Measurements from ENCODE around the gene YWHAQ. TPM values are rescaled to one million over a fixed set of nuclear protein-coding genes. Genes with fewer than 3 reads are reported as not detected.

YWHAQ gene
- total and polyA plus RNA-seq, 2 donors (not counting 1 experiment from before 2014, with no cell fraction given) = 68.7 to 126 TPM

GRCh38 chr2:9599430-9599829 is 31.4 kb downstream of the YWHAQ start:
- TF ChIP-seq CTCF (IDR thresholded peaks at IDR 0.05) = no peak
- TF ChIP-seq EZH2 (IDR thresholded peaks at IDR 0.05; ENCODE audit: borderline replicate concordance, insufficient read depth, low read depth, low read length, poor library complexity, severe bottlenecking) = no peak
- no peak for ATAC-seq (ENCODE audit: low read depth)
- H3K4me1 ChIP-seq (ENCODE audit: control insufficient read depth in 2 of 2, insufficient read depth in 2 of 2, low read length in 2 of 2) = peaks cover 15 to 16% of the 10 kb centered on the region in 2 donors
- WGBS (ENCODE audit: insufficient coverage) = no CpG with 5 or more reads among the region's 1 CpG
- H3K36me3 ChIP-seq (replicated peaks in 1 of 2; ENCODE audit: control extremely low read depth in 1 of 2, control insufficient read depth in 1 of 2, extremely low read depth in 1 of 2, insufficient read depth in 2 of 2, low read length in 1 of 2) = peaks cover 14 to 22% of the 10 kb centered on the region in 2 experiments
- H3K4me2 ChIP-seq (replicated peaks; ENCODE audit: low read depth, low read length, poor library complexity, severe bottlenecking) = no peak overlapping the region
- no peak overlapping the region for H3K27ac Mint-ChIP-seq
- H3K4me3 Mint-ChIP-seq = no peak overlapping the region
- intact Hi-C loops (cut with micrococcal nuclease) = loop anchor here (5.0 kb wide), 1 partner anchor 33 kb away; the partner anchor contains the start of gene YWHAQ
- H3K9me3 ChIP-seq (ENCODE audit: control extremely low read depth in 1 of 3, control insufficient read depth in 2 of 3, insufficient read depth in 1 of 3, low read length in 2 of 3) = peaks cover 8 to 9% (median 8%) of the 10 kb centered on the region in 3 donors
- no peak overlapping the region for H2AFZ ChIP-seq (ENCODE audit: insufficient read depth, low read depth, low read length, poor library complexity, severe bottlenecking)
- H3K27me3 ChIP-seq (replicated peaks in 1 of 4; ENCODE audit: control extremely low read depth in 1 of 4, control insufficient read depth in 3 of 4, insufficient read depth in 4 of 4, low read length in 3 of 4) = no peaks in the 10 kb centered on the region
- H3K27me3 Mint-ChIP-seq = no peaks in the 10 kb centered on the region
- ChIA-PET POLR2A (no interaction called here), CTCF (interaction anchor here (1.0 kb wide), 1 partner anchor 40 kb away, joined by 3 read pairs; no protein-coding TSS in a partner anchor)
- no peak overlapping the region for H3K4me3 ChIP-seq (ENCODE audit: control extremely low read depth in 1 of 5, extremely low read depth in 1 of 5, insufficient read depth in 1 of 5, low read depth in 2 of 5, low read length in 4 of 5)
- no peak overlapping the region for H3K27ac ChIP-seq (ENCODE audit: low read length in 2 of 2)
- H3K4me1 Mint-ChIP-seq = peaks cover 33% of the 10 kb centered on the region
- peaks cover 10% of the 10 kb centered on the region for H3K9me3 Mint-ChIP-seq (ENCODE audit: insufficient read depth)
- no peak overlapping the region for H3K9ac ChIP-seq (ENCODE audit: low read length)
- H4K20me1 ChIP-seq (ENCODE audit: control insufficient read depth, insufficient read depth, low read length, poor library complexity, severe bottlenecking) = peaks cover 20% of the 10 kb centered on the region
- H3K79me2 ChIP-seq (ENCODE audit: control insufficient read depth, insufficient read depth, low read length) = peaks cover 90% of the 10 kb centered on the region
- no peak for DNase-seq

DNA sequence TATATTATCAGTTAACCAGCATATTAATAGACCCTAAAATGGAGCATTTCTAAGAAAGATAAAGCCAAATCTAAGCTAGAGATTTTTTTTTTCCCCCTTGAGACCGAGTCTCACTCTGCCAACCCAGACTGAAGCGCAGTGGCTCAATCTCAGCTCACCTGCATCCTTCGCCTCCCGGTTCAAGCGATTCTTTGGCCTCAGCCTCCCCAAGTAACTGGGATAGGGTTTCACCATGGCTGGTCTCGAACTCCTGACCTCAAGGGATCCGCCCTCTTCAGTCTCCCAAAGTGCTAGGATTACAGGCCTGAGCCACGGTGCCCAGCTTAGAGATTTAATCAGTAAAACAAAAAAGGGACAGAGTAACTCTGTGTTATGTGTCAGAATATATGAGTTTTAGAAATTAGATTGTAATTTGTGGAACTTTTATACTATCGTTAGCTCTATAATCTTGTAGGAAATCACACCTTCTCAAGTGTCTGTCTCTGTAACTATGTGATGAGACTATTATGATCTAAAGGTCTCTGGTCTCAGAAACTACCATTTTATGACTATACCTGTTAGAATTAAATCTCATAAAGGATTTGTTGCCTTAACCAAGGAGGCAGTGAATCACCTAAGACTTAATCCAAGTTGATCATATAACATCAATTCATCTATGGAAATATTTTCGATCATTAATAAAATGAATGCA is 34.0 kb downstream of the YWHAQ start:
- intact Hi-C loops (cut with micrococcal nuclease) = loop anchor here (5.0 kb wide), 1 partner anchor 36 kb away; the partner anchor contains the start of gene YWHAQ
- peak overlapping the region in 2 of 5 experiments; percentile 12 for H3K4me3 ChIP-seq (ENCODE audit: control extremely low read depth in 1 of 5, extremely low read depth in 1 of 5, insufficient read depth in 1 of 5, low read depth in 2 of 5, low read length in 4 of 5)
- ATAC-seq (ENCODE audit: low read depth) (no peak), DNase-seq (no peak)
- Mint-ChIP-seq H3K9me3 (ENCODE audit: insufficient read depth) (peaks cover 10% of the 10 kb centered on the region), H3K4me3 (peak overlapping the region; percentile 69), H3K4me1 (peaks cover 28% of the 10 kb centered on the region), H3K27ac (peak overlapping the region; percentile 37), H3K27me3 (no peaks in the 10 kb centered on the region)
- CTCF ChIA-PET = interaction anchor here (0.6 kb wide), 1 partner anchor 93 kb away, joined by 6 read pairs; no protein-coding TSS in a partner anchor
- H3K27me3 ChIP-seq (replicated peaks in 1 of 4; ENCODE audit: control extremely low read depth in 1 of 4, control insufficient read depth in 3 of 4, insufficient read depth in 4 of 4, low read length in 3 of 4) = no peaks in the 10 kb centered on the region
- POLR2A ChIA-PET = interaction anchor here (0.5 to 1.4 kb wide), 2 partner anchors 34 to 46 kb away, joined by 3 to 6 read pairs; partner anchors contain the start of gene YWHAQ
- H2AFZ ChIP-seq (ENCODE audit: insufficient read depth, low read depth, low read length, poor library complexity, severe bottlenecking) = no peak overlapping the region
- peak overlapping the region; percentile 48 to 54 for H3K27ac ChIP-seq (ENCODE audit: low read length in 2 of 2)
- peaks cover 15 to 17% of the 10 kb centered on the region in 2 donors for H3K4me1 ChIP-seq (ENCODE audit: control insufficient read depth in 2 of 2, insufficient read depth in 2 of 2, low read length in 2 of 2)
- H3K9ac ChIP-seq (ENCODE audit: low read length) = peak overlapping the region; percentile 21
- WGBS (ENCODE audit: insufficient coverage) = 55% methylated on average over 4 of the region's 10 CpGs
- peaks cover 86% of the 10 kb centered on the region for H3K79me2 ChIP-seq (ENCODE audit: control insufficient read depth, insufficient read depth, low read length)
- peaks cover 8 to 9% (median 8%) of the 10 kb centered on the region in 3 donors for H3K9me3 ChIP-seq (ENCODE audit: control extremely low read depth in 1 of 3, control insufficient read depth in 2 of 3, insufficient read depth in 1 of 3, low read length in 2 of 3)
- H3K36me3 ChIP-seq (replicated peaks in 1 of 2; ENCODE audit: control extremely low read depth in 1 of 2, control insufficient read depth in 1 of 2, extremely low read depth in 1 of 2, insufficient read depth in 2 of 2, low read length in 1 of 2) = peaks cover 14 to 22% of the 10 kb centered on the region in 2 experiments
- TF ChIP-seq CTCF (IDR thresholded peaks at IDR 0.05) = no peak
- TF ChIP-seq EZH2 (IDR thresholded peaks at IDR 0.05; ENCODE audit: borderline replicate concordance, insufficient read depth, low read depth, low read length, poor library complexity, severe bottlenecking) = no peak
- peaks cover 17% of the 10 kb centered on the region for H4K20me1 ChIP-seq (ENCODE audit: control insufficient read depth, insufficient read depth, low read length, poor library complexity, severe bottlenecking)
- peak overlapping the region; percentile 36 for H3K4me2 ChIP-seq (replicated peaks; ENCODE audit: low read depth, low read length, poor library complexity, severe bottlenecking)

All from B cell (primary cell).